WTC11 (cell line): Measurements from ENCODE around the gene CPNE2.

Experiments used
- CTCF ChIP-seq: fragments of 200-600 bp; IDR thresholded peaks from 2 replicates; pipeline ENCODE4 v1.8.0; 2022; ENCODE audit warnings: antibody characterized with exemption
- ZBTB43 ChIP-seq: sonication (generic); formaldehyde crosslinking; IDR thresholded peaks from 2 replicates; pipeline ENCODE4 v1.8.1; 2023; ENCODE audit warnings: mild to moderate bottlenecking, missing genetic modification reagents

- TF ChIP-seq CTCF, result no peak
- no peak for TF ChIP-seq ZBTB43 (CRISPR knock-in tag)
These were observed 85.8 kb downstream of the CPNE2 start for GRCh38 chr16:57178196-57178595.
